Measurements from ENCODE around the gene SAV1.
A peak's percentile ranks its signal among the peaks of the same experiment; 100 is the strongest.
"Not testable (repeated sequence)": the region's sequence is repeated elsewhere in the genome, so short reads cannot be mapped to it uniquely, and the experiment has no call there.

The SAV1 gene

GRCh38 chr14:50665300-50665699, 2.8 kb downstream of the SAV1 start:
- peaks cover 12% of the 10 kb centered on the region for H3K36me3 ChIP-seq (ENCODE audit: insufficient read depth, low read length)
- peaks cover 25% of the 10 kb centered on the region for H3K79me2 ChIP-seq (ENCODE audit: control insufficient read depth, insufficient read depth, low read length, unreplicated experiment)
- H3K4me3 ChIP-seq (ENCODE audit: low read depth, low read length): peak overlapping the region; percentile 85; the same call in 1 of the 2 replicates
- H2AFZ ChIP-seq (ENCODE audit: low read length, unreplicated experiment); H3K27ac ChIP-seq (ENCODE audit: low read depth, low read length); H3K27me3 ChIP-seq (ENCODE audit: insufficient read depth, low read length): not testable (repeated sequence)
- peaks cover 10% of the 10 kb centered on the region for H3K4me1 ChIP-seq (ENCODE audit: control insufficient read depth, insufficient read depth, low read length, unreplicated experiment)

GRCh38 chr14:50664579-50664978, 3.5 kb downstream of the SAV1 start:
- peaks cover 12% of the 10 kb centered on the region for H3K36me3 ChIP-seq (ENCODE audit: insufficient read depth, low read length)
- H3K27ac ChIP-seq (ENCODE audit: low read depth, low read length); H3K4me3 ChIP-seq (ENCODE audit: low read depth, low read length); H3K27me3 ChIP-seq (ENCODE audit: insufficient read depth, low read length); H2AFZ ChIP-seq (ENCODE audit: low read length, unreplicated experiment): not testable (repeated sequence)
- peaks cover 10% of the 10 kb centered on the region for H3K4me1 ChIP-seq (ENCODE audit: control insufficient read depth, insufficient read depth, low read length, unreplicated experiment)
- peaks cover 25% of the 10 kb centered on the region for H3K79me2 ChIP-seq (ENCODE audit: control insufficient read depth, insufficient read depth, low read length, unreplicated experiment)

- Histone ChIP-seq H3K36me3 (ENCODE audit: insufficient read depth, low read length) (peaks cover 12% of the 10 kb centered on the region), H3K4me1 (ENCODE audit: control insufficient read depth, insufficient read depth, low read length, unreplicated experiment) (peaks cover 24% of the 10 kb centered on the region), H2AFZ (ENCODE audit: low read length, unreplicated experiment) (no peak overlapping the region), H3K27ac (ENCODE audit: low read depth, low read length) (no peak overlapping the region), H3K4me3 (ENCODE audit: low read depth, low read length) (no peak overlapping the region), H3K27me3 (ENCODE audit: insufficient read depth, low read length) (no peaks in the 10 kb centered on the region), H3K79me2 (ENCODE audit: control insufficient read depth, insufficient read depth, low read length, unreplicated experiment) (peaks cover 15% of the 10 kb centered on the region)
These were observed 8.7 kb downstream of the SAV1 start for GRCh38 chr14:50659327-50659974.

GRCh38 chr14:50658203-50658602, 9.9 kb downstream of the SAV1 start:
- Histone ChIP-seq H3K79me2 (ENCODE audit: control insufficient read depth, insufficient read depth, low read length, unreplicated experiment) (peaks cover 17% of the 10 kb centered on the region), H3K36me3 (ENCODE audit: insufficient read depth, low read length) (peaks cover 12% of the 10 kb centered on the region), H3K4me1 (ENCODE audit: control insufficient read depth, insufficient read depth, low read length, unreplicated experiment) (peaks cover 24% of the 10 kb centered on the region), H3K27me3 (ENCODE audit: insufficient read depth, low read length) (no peaks in the 10 kb centered on the region), H3K4me3 (ENCODE audit: low read depth, low read length) (peak overlapping the region; percentile 68), H2AFZ (ENCODE audit: low read length, unreplicated experiment) (peak overlapping the region; percentile 90), H3K27ac (ENCODE audit: low read depth, low read length) (peak overlapping the region; percentile 81)

- Histone ChIP-seq H3K27ac (ENCODE audit: low read depth, low read length) (peak overlapping the region; percentile 81), H3K4me3 (ENCODE audit: low read depth, low read length) (peak overlapping the region; percentile 68)
These were observed 10.4 kb downstream of the SAV1 start for GRCh38 chr14:50657753-50658152.

GRCh38 chr14:50656776-50657175, 11.3 kb downstream of the SAV1 start:
- H3K27ac ChIP-seq (ENCODE audit: low read depth, low read length): no peak overlapping the region
- no peak overlapping the region for H2AFZ ChIP-seq (ENCODE audit: low read length, unreplicated experiment)
- peaks cover 17% of the 10 kb centered on the region for H3K79me2 ChIP-seq (ENCODE audit: control insufficient read depth, insufficient read depth, low read length, unreplicated experiment)
- H3K36me3 ChIP-seq (ENCODE audit: insufficient read depth, low read length): peaks cover 12% of the 10 kb centered on the region
- no peak overlapping the region for H3K4me3 ChIP-seq (ENCODE audit: low read depth, low read length)
- peaks cover 24% of the 10 kb centered on the region for H3K4me1 ChIP-seq (ENCODE audit: control insufficient read depth, insufficient read depth, low read length, unreplicated experiment)
- no peaks in the 10 kb centered on the region for H3K27me3 ChIP-seq (ENCODE audit: insufficient read depth, low read length)

More at GRCh38 chr14:50657753-50658152, 10.4 kb downstream of the SAV1 start:
- Histone ChIP-seq H3K79me2 (ENCODE audit: control insufficient read depth, insufficient read depth, low read length, unreplicated experiment) (peaks cover 17% of the 10 kb centered on the region), H3K4me1 (ENCODE audit: control insufficient read depth, insufficient read depth, low read length, unreplicated experiment) (peaks cover 24% of the 10 kb centered on the region), H2AFZ (ENCODE audit: low read length, unreplicated experiment) (peak overlapping the region; percentile 90), H3K27me3 (ENCODE audit: insufficient read depth, low read length) (no peaks in the 10 kb centered on the region), H3K36me3 (ENCODE audit: insufficient read depth, low read length) (peaks cover 12% of the 10 kb centered on the region)

GRCh38 chr14:50649691-50650090, 18.4 kb downstream of the SAV1 start:
- H2AFZ ChIP-seq (ENCODE audit: low read length, unreplicated experiment): no peak overlapping the region
- peaks cover 23% of the 10 kb centered on the region for H3K4me1 ChIP-seq (ENCODE audit: control insufficient read depth, insufficient read depth, low read length, unreplicated experiment)
- H3K36me3 ChIP-seq (ENCODE audit: insufficient read depth, low read length): peaks cover 2% of the 10 kb centered on the region; the same call in 1 of the 2 replicates
- H3K27ac ChIP-seq (ENCODE audit: low read depth, low read length): no peak overlapping the region
- H3K27me3 ChIP-seq (ENCODE audit: insufficient read depth, low read length): no peaks in the 10 kb centered on the region
- H3K79me2 ChIP-seq (ENCODE audit: control insufficient read depth, insufficient read depth, low read length, unreplicated experiment): peaks cover 27% of the 10 kb centered on the region
- H3K4me3 ChIP-seq (ENCODE audit: low read depth, low read length): no peak overlapping the region

- Histone ChIP-seq H3K4me3 (ENCODE audit: low read depth, low read length) (no peak overlapping the region), H3K79me2 (ENCODE audit: control insufficient read depth, insufficient read depth, low read length, unreplicated experiment) (peaks cover 22% of the 10 kb centered on the region), H3K27ac (ENCODE audit: low read depth, low read length) (no peak overlapping the region), H3K27me3 (ENCODE audit: insufficient read depth, low read length) (no peaks in the 10 kb centered on the region), H3K36me3 (ENCODE audit: insufficient read depth, low read length) (peaks cover 10% of the 10 kb centered on the region; the same call in 1 of the 2 replicates), H3K4me1 (ENCODE audit: control insufficient read depth, insufficient read depth, low read length, unreplicated experiment) (peaks cover 23% of the 10 kb centered on the region), H2AFZ (ENCODE audit: low read length, unreplicated experiment) (no peak overlapping the region)
These were observed 20.4 kb downstream of the SAV1 start for GRCh38 chr14:50647753-50648152.

- Histone ChIP-seq H3K4me3 (ENCODE audit: low read depth, low read length) (no peak overlapping the region), H3K27ac (ENCODE audit: low read depth, low read length) (no peak overlapping the region), H3K27me3 (ENCODE audit: insufficient read depth, low read length) (no peaks in the 10 kb centered on the region), H3K36me3 (ENCODE audit: insufficient read depth, low read length) (peaks cover 10% of the 10 kb centered on the region; the same call in 1 of the 2 replicates), H3K4me1 (ENCODE audit: control insufficient read depth, insufficient read depth, low read length, unreplicated experiment) (peaks cover 23% of the 10 kb centered on the region), H2AFZ (ENCODE audit: low read length, unreplicated experiment) (no peak overlapping the region), H3K79me2 (ENCODE audit: control insufficient read depth, insufficient read depth, low read length, unreplicated experiment) (peaks cover 22% of the 10 kb centered on the region)
These were observed 20.8 kb downstream of the SAV1 start for GRCh38 chr14:50647282-50647681.

- Histone ChIP-seq H3K4me1 (ENCODE audit: control insufficient read depth, insufficient read depth, low read length, unreplicated experiment) (no peaks in the 10 kb centered on the region), H3K27ac (ENCODE audit: low read depth, low read length) (no peak overlapping the region), H3K4me3 (ENCODE audit: low read depth, low read length) (no peak overlapping the region), H2AFZ (ENCODE audit: low read length, unreplicated experiment) (no peak overlapping the region), H3K36me3 (ENCODE audit: insufficient read depth, low read length) (peaks cover 4% of the 10 kb centered on the region; the same call in 1 of the 2 replicates), H3K27me3 (ENCODE audit: insufficient read depth, low read length) (no peaks in the 10 kb centered on the region), H3K79me2 (ENCODE audit: control insufficient read depth, insufficient read depth, low read length, unreplicated experiment) (no peaks in the 10 kb centered on the region)
These were observed 33.0 kb downstream of the SAV1 start for GRCh38 chr14:50635141-50635540.

GRCh38 chr14:50633954-50634353, 34.2 kb downstream of the SAV1 start:
- H3K27ac ChIP-seq (ENCODE audit: low read depth, low read length): no peak overlapping the region
- no peaks in the 10 kb centered on the region for H3K27me3 ChIP-seq (ENCODE audit: insufficient read depth, low read length)
- peaks cover 4% of the 10 kb centered on the region; the same call in 1 of the 2 replicates for H3K36me3 ChIP-seq (ENCODE audit: insufficient read depth, low read length)
- H3K4me3 ChIP-seq (ENCODE audit: low read depth, low read length): no peak overlapping the region
- no peaks in the 10 kb centered on the region for H3K79me2 ChIP-seq (ENCODE audit: control insufficient read depth, insufficient read depth, low read length, unreplicated experiment)
- H3K4me1 ChIP-seq (ENCODE audit: control insufficient read depth, insufficient read depth, low read length, unreplicated experiment): no peaks in the 10 kb centered on the region
- H2AFZ ChIP-seq (ENCODE audit: low read length, unreplicated experiment): no peak overlapping the region

All from ACC112 (cell line).